ENCODE data around the gene COL4A2. TPM values are rescaled to one million over a fixed set of nuclear protein-coding genes. Genes with fewer than 3 reads are reported as not detected.

Gene COL4A2
- total RNA-seq, 3 donors from 2014 or later (not counting 1 experiment from before 2014, with no cell fraction given) = not detected

DNA sequence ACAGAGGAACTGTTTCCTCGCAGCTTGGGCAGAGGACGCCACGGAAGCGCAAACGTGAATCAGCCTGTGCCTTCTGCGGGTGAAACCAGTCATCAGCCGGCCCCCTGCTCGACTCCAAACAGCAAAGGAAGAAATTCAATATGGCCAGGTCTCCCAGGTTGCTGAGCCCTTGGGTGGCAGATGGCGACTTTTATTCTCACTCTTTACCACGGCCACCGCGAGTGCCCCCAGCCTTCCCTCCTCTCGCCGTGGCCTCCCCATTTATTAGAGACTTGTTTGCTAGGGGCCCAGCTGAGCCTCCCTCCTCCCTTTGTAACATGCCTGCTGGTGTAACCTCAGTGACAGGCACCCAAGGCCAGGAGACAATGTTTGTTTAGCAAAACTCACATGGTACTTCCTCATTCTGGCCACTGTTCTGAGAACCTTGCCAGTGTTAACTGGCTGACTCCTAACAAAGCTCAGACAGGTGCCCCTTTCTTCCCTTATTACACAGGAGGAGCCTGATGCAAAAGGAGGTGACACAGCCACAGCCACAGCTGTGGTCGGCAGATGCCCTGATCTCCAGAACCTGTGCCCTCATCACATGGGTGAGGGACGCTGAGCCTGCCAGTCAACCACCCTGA is 248.6 kb downstream of the COL4A2 start:
- H3K4me1 Mint-ChIP-seq = peaks cover 3 to 10% of the 10 kb centered on the region in 2 donors
- intact Hi-C loops (cut with micrococcal nuclease) = no loop called here
- TF ChIP-seq CTCF (IDR thresholded peaks at IDR 0.05) = no peak
- H3K4me3 Mint-ChIP-seq = no peak overlapping the region
- H3K9me3 ChIP-seq (ENCODE audit: control insufficient read depth, insufficient read depth, low read length) = no peaks in the 10 kb centered on the region
- ATAC-seq (peak in 1 of 3 donors; percentile 44), DNase-seq (no peak)
- H3K27ac ChIP-seq (ENCODE audit: low read length) = no peak overlapping the region
- H3K4me1 ChIP-seq (ENCODE audit: control insufficient read depth, insufficient read depth, low read length) = peaks cover 3% of the 10 kb centered on the region
- no peaks in the 10 kb centered on the region for H3K36me3 ChIP-seq (ENCODE audit: control insufficient read depth, insufficient read depth, low read length)
- no peak overlapping the region for H3K27ac Mint-ChIP-seq
- WGBS (ENCODE audit: insufficient coverage) = 66% methylated on average over 16 of the region's 16 CpGs
- H3K27me3 Mint-ChIP-seq (ENCODE audit: low read depth in 2 of 2) = peaks cover 0 to 4% of the 10 kb centered on the region in 2 donors
- no peaks in the 10 kb centered on the region for H3K27me3 ChIP-seq (ENCODE audit: control insufficient read depth, insufficient read depth, low read length)
- no peaks in the 10 kb centered on the region for H3K9me3 Mint-ChIP-seq
- H3K4me3 ChIP-seq (ENCODE audit: low read length) = no peak overlapping the region
- no peaks in the 10 kb centered on the region for H3K36me3 Mint-ChIP-seq

GRCh38 chr13:110556224-110556606 is 249.1 kb downstream of the COL4A2 start:
- H3K27me3 Mint-ChIP-seq (ENCODE audit: low read depth in 2 of 2) = peaks cover 0 to 2% of the 10 kb centered on the region in 2 donors
- no peaks in the 10 kb centered on the region for H3K36me3 ChIP-seq (ENCODE audit: control insufficient read depth, insufficient read depth, low read length)
- H3K4me1 Mint-ChIP-seq = peaks cover 5 to 14% of the 10 kb centered on the region in 2 donors
- peaks cover 8% of the 10 kb centered on the region for H3K4me1 ChIP-seq (ENCODE audit: control insufficient read depth, insufficient read depth, low read length)
- WGBS (ENCODE audit: insufficient coverage) = 81% methylated on average over 1 of the region's 1 CpG
- no peaks in the 10 kb centered on the region for H3K9me3 ChIP-seq (ENCODE audit: control insufficient read depth, insufficient read depth, low read length)
- no peaks in the 10 kb centered on the region for H3K27me3 ChIP-seq (ENCODE audit: control insufficient read depth, insufficient read depth, low read length)
- H3K36me3 Mint-ChIP-seq = no peaks in the 10 kb centered on the region
- DNase-seq = no peak
- no peak overlapping the region for H3K27ac Mint-ChIP-seq
- no peak for ATAC-seq
- H3K4me3 ChIP-seq (ENCODE audit: low read length) = no peak overlapping the region
- intact Hi-C loops (cut with micrococcal nuclease) = no loop called here
- TF ChIP-seq CTCF (IDR thresholded peaks at IDR 0.05) = no peak
- no peak overlapping the region for H3K4me3 Mint-ChIP-seq
- no peak overlapping the region for H3K27ac ChIP-seq (ENCODE audit: low read length)
- no peaks in the 10 kb centered on the region for H3K9me3 Mint-ChIP-seq

- intact Hi-C loops (cut with micrococcal nuclease) = no loop called here
- peaks cover 9 to 18% of the 10 kb centered on the region in 2 donors for H3K4me1 Mint-ChIP-seq
- ATAC-seq (no peak), DNase-seq (no peak)
- H3K36me3 Mint-ChIP-seq = no peaks in the 10 kb centered on the region
- H3K27me3 Mint-ChIP-seq (ENCODE audit: low read depth in 2 of 2) = no peaks in the 10 kb centered on the region
- no peak overlapping the region for H3K27ac Mint-ChIP-seq
- Histone ChIP-seq H3K9me3 (ENCODE audit: control insufficient read depth, insufficient read depth, low read length) (no peaks in the 10 kb centered on the region), H3K36me3 (ENCODE audit: control insufficient read depth, insufficient read depth, low read length) (no peaks in the 10 kb centered on the region), H3K4me1 (ENCODE audit: control insufficient read depth, insufficient read depth, low read length) (peaks cover 13% of the 10 kb centered on the region), H3K4me3 (ENCODE audit: low read length) (no peak overlapping the region), H3K27ac (ENCODE audit: low read length) (no peak overlapping the region), H3K27me3 (ENCODE audit: control insufficient read depth, insufficient read depth, low read length) (no peaks in the 10 kb centered on the region)
- H3K9me3 Mint-ChIP-seq = no peaks in the 10 kb centered on the region
- no peak for TF ChIP-seq CTCF (IDR thresholded peaks at IDR 0.05)
- WGBS (ENCODE audit: insufficient coverage) = 92% methylated on average over 5 of the region's 5 CpGs
- no peak overlapping the region for H3K4me3 Mint-ChIP-seq
These were observed 250.0 kb downstream of the COL4A2 start for GRCh38 chr13:110557082-110557481.

Measured in natural killer cell (primary cell).